OCI-LY7 (cell line): ENCODE data around the gene CENPP.

ENCODE experiments used
- EZH2phosphoT487 ChIP-seq: fragments of 200-600 bp; sonication (generic); IDR thresholded peaks from 2 replicates; pipeline ENCODE4 v1.6.1; 2018; ENCODE audit warnings: low read depth, borderline replicate concordance, mild to moderate bottlenecking, mixed run types, antibody characterized with exemption, low read length, moderate library complexity, mixed read lengths
- TF ChIP-seq, protein P1 (sequence below): fragments of 200-600 bp; sonication (generic); conservative IDR thresholded peaks from 2 replicates; pipeline ENCODE4 v1.5.1; 2014; ENCODE audit warnings: mild to moderate bottlenecking, antibody characterized with exemption, low read length, moderate library complexity, mixed read lengths

DNA sequence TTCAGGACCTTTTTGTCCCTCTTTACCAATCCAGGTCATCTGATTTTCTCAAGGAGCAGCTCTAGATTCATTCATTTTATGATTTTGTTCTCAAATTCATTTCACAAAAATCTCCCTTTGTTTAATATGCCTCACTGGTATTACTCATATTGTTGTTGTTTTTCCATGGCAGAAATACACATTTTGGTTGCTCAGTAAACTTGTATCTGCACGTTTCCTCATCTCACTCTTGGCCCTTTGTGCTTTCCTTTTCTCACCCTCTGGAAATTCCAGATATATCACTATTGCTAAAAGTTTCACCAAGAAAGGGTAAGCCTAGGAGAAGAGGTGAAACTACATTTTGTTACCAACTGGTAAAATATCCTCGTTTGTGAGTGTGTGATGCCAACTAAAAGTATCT, 141.8 kb downstream of the CENPP start:
- TF ChIP-seq, protein P1, sequence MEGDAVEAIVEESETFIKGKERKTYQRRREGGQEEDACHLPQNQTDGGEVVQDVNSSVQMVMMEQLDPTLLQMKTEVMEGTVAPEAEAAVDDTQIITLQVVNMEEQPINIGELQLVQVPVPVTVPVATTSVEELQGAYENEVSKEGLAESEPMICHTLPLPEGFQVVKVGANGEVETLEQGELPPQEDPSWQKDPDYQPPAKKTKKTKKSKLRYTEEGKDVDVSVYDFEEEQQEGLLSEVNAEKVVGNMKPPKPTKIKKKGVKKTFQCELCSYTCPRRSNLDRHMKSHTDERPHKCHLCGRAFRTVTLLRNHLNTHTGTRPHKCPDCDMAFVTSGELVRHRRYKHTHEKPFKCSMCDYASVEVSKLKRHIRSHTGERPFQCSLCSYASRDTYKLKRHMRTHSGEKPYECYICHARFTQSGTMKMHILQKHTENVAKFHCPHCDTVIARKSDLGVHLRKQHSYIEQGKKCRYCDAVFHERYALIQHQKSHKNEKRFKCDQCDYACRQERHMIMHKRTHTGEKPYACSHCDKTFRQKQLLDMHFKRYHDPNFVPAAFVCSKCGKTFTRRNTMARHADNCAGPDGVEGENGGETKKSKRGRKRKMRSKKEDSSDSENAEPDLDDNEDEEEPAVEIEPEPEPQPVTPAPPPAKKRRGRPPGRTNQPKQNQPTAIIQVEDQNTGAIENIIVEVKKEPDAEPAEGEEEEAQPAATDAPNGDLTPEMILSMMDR: no peak
- TF ChIP-seq EZH2phosphoT487: no peak
